Trophoblast cell (in vitro differentiated cells and primary cell): ENCODE data around the gene PTPA.

ENCODE experiments used
- DNase-seq, 2 donors: peaks; one replicate each; pipeline ENCODE4 v3.0.0-alpha.2; 2016
- H2AFZ ChIP-seq: 2 replicates; pipeline ENCODE4 v1.6.1; 2013; ENCODE audit warnings: low read length, moderate library complexity, mild to moderate bottlenecking; ENCODE audit not compliant: insufficient read depth, poor library complexity
- H2AK5ac ChIP-seq: 2 replicates; pipeline ENCODE4 v1.6.1; 2013; ENCODE audit warnings: mild to moderate bottlenecking, low read length
- H2BK120ac ChIP-seq: 2 replicates; pipeline ENCODE4 v1.6.1; 2013; ENCODE audit warnings: low read length, mild to moderate bottlenecking, moderate library complexity; ENCODE audit not compliant: insufficient read depth, poor library complexity
- H2BK12ac ChIP-seq: 2 replicates; pipeline ENCODE4 v1.6.1; 2013; ENCODE audit warnings: mild to moderate bottlenecking, low read length, moderate library complexity
- H2BK5ac ChIP-seq: 2 replicates; pipeline ENCODE4 v1.6.1; 2013; ENCODE audit warnings: low read length, low read depth, moderate library complexity, mild to moderate bottlenecking; ENCODE audit not compliant: poor library complexity
- H3K14ac ChIP-seq: 2 replicates; pipeline ENCODE4 v1.6.1; 2013; ENCODE audit warnings: mild to moderate bottlenecking, low read length
- H3K18ac ChIP-seq: 2 replicates; pipeline ENCODE4 v1.6.1; 2013; ENCODE audit warnings: mild to moderate bottlenecking, low read length
- H3K23ac ChIP-seq: 2 replicates; pipeline ENCODE4 v1.6.1; 2013; ENCODE audit warnings: low read length
- H3K27ac ChIP-seq: 2 replicates; pipeline ENCODE4 v1.5.1; 2013; ENCODE audit warnings: low read depth, mild to moderate bottlenecking, inconsistent platforms, low read length, moderate library complexity
- H3K27me3 ChIP-seq: 2 replicates; pipeline ENCODE4 v1.6.1; 2013; ENCODE audit warnings: inconsistent platforms, mild to moderate bottlenecking, low read length, moderate library complexity; ENCODE audit not compliant: insufficient read depth
- H3K36me3 ChIP-seq, 2 experiments: 1 replicate in 1 of 2; 2 replicates in 1 of 2; pipeline ENCODE4 v1.6.1; 2013; ENCODE audit warnings: low read length in 2 of 2, mild to moderate bottlenecking in 2 of 2, moderate library complexity in 1 of 2; ENCODE audit not compliant: insufficient read depth in 2 of 2, control insufficient read depth in 1 of 2
- H3K4ac ChIP-seq: 2 replicates; pipeline ENCODE4 v1.6.1; 2013; ENCODE audit warnings: low read depth, mild to moderate bottlenecking, low read length, moderate library complexity
- H3K4me1 ChIP-seq, 2 experiments: 1 replicate in 1 of 2; 2 replicates in 1 of 2; pipeline ENCODE4 v1.6.1; 2013; ENCODE audit warnings: low read length in 2 of 2, mild to moderate bottlenecking in 2 of 2, moderate library complexity in 1 of 2; ENCODE audit not compliant: insufficient read depth in 2 of 2, control insufficient read depth in 1 of 2
- H3K4me2 ChIP-seq: 2 replicates; pipeline ENCODE4 v1.6.1; 2013; ENCODE audit warnings: inconsistent platforms, mild to moderate bottlenecking, low read length, moderate library complexity
- H3K4me3 ChIP-seq: 2 replicates; pipeline ENCODE4 v1.5.1; 2013; ENCODE audit warnings: mild to moderate bottlenecking, low read depth, low read length, inconsistent platforms
- H3K79me1 ChIP-seq: one replicate; pipeline ENCODE4 v1.6.1; 2013; ENCODE audit warnings: low read length
- H3K79me2 ChIP-seq: 2 replicates; pipeline ENCODE4 v1.6.1; 2013; ENCODE audit warnings: low read length, mild to moderate bottlenecking; ENCODE audit not compliant: control insufficient read depth, insufficient read depth, poor library complexity
- H3K9ac ChIP-seq: 2 replicates; pipeline ENCODE4 v1.6.1; 2013; ENCODE audit warnings: mild to moderate bottlenecking, low read length
- H3K9me3 ChIP-seq: 2 replicates; pipeline ENCODE4 v1.6.1; 2013; ENCODE audit warnings: low read depth, mild to moderate bottlenecking, control low read depth, inconsistent platforms, low read length; ENCODE audit not compliant: insufficient read depth
- H4K12ac ChIP-seq: 2 replicates; pipeline ENCODE4 v1.6.1; 2013; ENCODE audit warnings: low read depth, mild to moderate bottlenecking, low read length, moderate library complexity
- H4K8ac ChIP-seq: 2 replicates; pipeline ENCODE4 v1.6.1; 2013; ENCODE audit warnings: low read depth, mild to moderate bottlenecking, low read length, moderate library complexity
- H4K91ac ChIP-seq: one replicate; pipeline ENCODE4 v1.6.1; 2013; ENCODE audit warnings: low read depth, mild to moderate bottlenecking, low read length, moderate library complexity
- WGBS: extraction: QIAGEN DNeasy Blood & Tissue Kit; methylation state at CpG from one replicate; pipeline ENCODE4 v1.1.7; 2013; ENCODE audit warnings: missing lambda C conversion rate; ENCODE audit not compliant: insufficient read length, insufficient coverage; ENCODE audit errors: extremely low coverage; 5-methylcytosine and 5-hydroxymethylcytosine counted together

The PTPA gene

GRCh38 chr9:129139993-129140396, 28.8 kb downstream of the PTPA start:
- peak overlapping the region; percentile 99 for H3K14ac ChIP-seq

GRCh38 chr9:129140397-129141065, 29.3 kb downstream of the PTPA start:
- WGBS, result no CpG with 5 or more reads among the region's 8 CpGs
- Histone ChIP-seq H3K23ac (no peak overlapping the region), H3K4ac (peak overlapping the region; percentile 97), H3K4me3 (no peak overlapping the region), H4K12ac (peak overlapping the region; percentile 95), H3K36me3 (peaks cover 34 to 42% of the 10 kb centered on the region in 2 experiments), H3K9me3 (no peaks in the 10 kb centered on the region), H3K4me1 (peaks cover 48 to 55% of the 10 kb centered on the region in 2 experiments), H3K18ac (peak overlapping the region; percentile 99), H2BK5ac (peak overlapping the region; percentile 100), H3K27me3 (no peaks in the 10 kb centered on the region), H3K4me2 (peak overlapping the region; percentile 58), H2AK5ac (peak overlapping the region; percentile 99), H3K79me1 (peaks cover 51% of the 10 kb centered on the region), H3K27ac (peak overlapping the region; percentile 100), H3K9ac (peak overlapping the region; percentile 63), H2AFZ (peak overlapping the region; percentile 89), H4K8ac (peak overlapping the region; percentile 98), H2BK12ac (peak overlapping the region; percentile 96), H3K14ac (peak overlapping the region; percentile 99), H3K79me2 (peaks cover 27% of the 10 kb centered on the region), H4K91ac (peak overlapping the region; percentile 100), H2BK120ac (peak overlapping the region; percentile 99)
- peak; percentile 53 to 60 for DNase-seq

More at GRCh38 chr9:129139993-129140396, 28.8 kb downstream of the PTPA start:
- DNase-seq, result peak; percentile 96 to 97
- Histone ChIP-seq H4K91ac (peak overlapping the region; percentile 100), H2AFZ (peak overlapping the region; percentile 89), H3K27ac (peak overlapping the region; percentile 100), H3K79me1 (peaks cover 46% of the 10 kb centered on the region), H4K12ac (peak overlapping the region; percentile 59), H3K4ac (peak overlapping the region; percentile 77), H3K4me3 (no peak overlapping the region), H3K23ac (no peak overlapping the region), H2BK120ac (peak overlapping the region; percentile 97), H3K36me3 (peaks cover 36 to 44% of the 10 kb centered on the region in 2 experiments), H3K79me2 (peaks cover 24% of the 10 kb centered on the region), H3K27me3 (no peaks in the 10 kb centered on the region), H3K9me3 (no peaks in the 10 kb centered on the region), H3K18ac (peak overlapping the region; percentile 99), H3K4me1 (peaks cover 43 to 50% of the 10 kb centered on the region in 2 experiments), H4K8ac (peak overlapping the region; percentile 98), H3K4me2 (peak overlapping the region; percentile 58), H3K9ac (peak overlapping the region; percentile 59), H2AK5ac (peak overlapping the region; percentile 97), H2BK12ac (peak overlapping the region; percentile 70), H2BK5ac (peak overlapping the region; percentile 100)
- no CpG with 5 or more reads among the region's 11 CpGs for WGBS

GRCh38 chr9:129141066-129142041, 30.1 kb downstream of the PTPA start:
- WGBS, result no CpG with 5 or more reads among the region's 13 CpGs
- H3K4me3 ChIP-seq, result no peak overlapping the region
- peaks cover 55 to 62% of the 10 kb centered on the region in 2 experiments for H3K4me1 ChIP-seq

More at GRCh38 chr9:129141066-129142041, 30.1 kb downstream of the PTPA start:
- peak overlapping the region; percentile 42 for H3K4me2 ChIP-seq
- H3K79me1 ChIP-seq, result peaks cover 58% of the 10 kb centered on the region
- H3K18ac ChIP-seq, result peak overlapping the region; percentile 97
- no peaks in the 10 kb centered on the region for H3K27me3 ChIP-seq
- H4K8ac ChIP-seq, result peak overlapping the region; percentile 93
- peak overlapping the region; percentile 98 for H3K14ac ChIP-seq
- H3K9me3 ChIP-seq, result no peaks in the 10 kb centered on the region
- peak overlapping the region; percentile 99 for H2AK5ac ChIP-seq
- peak overlapping the region; percentile 97 for H3K4ac ChIP-seq
- peak overlapping the region; percentile 24 for H2AFZ ChIP-seq
- H3K36me3 ChIP-seq, result peaks cover 31 to 38% of the 10 kb centered on the region in 2 experiments
- H4K12ac ChIP-seq, result peak overlapping the region; percentile 95
- peak overlapping the region; percentile 99 for H2BK120ac ChIP-seq
- peaks cover 29% of the 10 kb centered on the region for H3K79me2 ChIP-seq
- H3K9ac ChIP-seq, result peak overlapping the region; percentile 63
- peak overlapping the region; percentile 100 for H3K27ac ChIP-seq
- H2BK12ac ChIP-seq, result peak overlapping the region; percentile 96
- peak; percentile 65 to 69 for DNase-seq
- H2BK5ac ChIP-seq, result peak overlapping the region; percentile 99
- H3K23ac ChIP-seq, result no peak overlapping the region
- peak overlapping the region; percentile 100 for H4K91ac ChIP-seq
